Vagina (tissue), 2 donors: ENCODE measurements around the gene CNDP1. TPM values are rescaled to one million over a fixed set of nuclear protein-coding genes. Genes with fewer than 3 reads are reported as not detected.

ENCODE experiments used
- DNase-seq, 2 donors: peaks; one replicate each; pipeline ENCODE4 v3.0.0-alpha.2; 2017; ENCODE audit errors: extremely low spot score in 2 of 2
- H3K27ac ChIP-seq: fragments of 200-600 bp; sonication (generic); one replicate; pipeline ENCODE4 v1.5.1; 2019
- H3K27me3 ChIP-seq: fragments of 200-600 bp; sonication (generic); one replicate; pipeline ENCODE4 v1.5.1; 2019
- H3K36me3 ChIP-seq, 2 donors: fragments of 200-600 bp; sonication (generic); one replicate each; pipeline ENCODE4 v1.5.1; 2017 to 2019
- H3K4me1 ChIP-seq: fragments of 200-600 bp; sonication (generic); one replicate; pipeline ENCODE4 v1.5.1; 2019
- H3K4me3 ChIP-seq, 2 donors: fragments of 200-600 bp; sonication (generic); 1 replicate in 1 of 2; 2 replicates in 1 of 2; pipeline ENCODE4 v1.5.1; 2016 to 2019
- H3K9me3 ChIP-seq: fragments of 200-600 bp; sonication (generic); one replicate; pipeline ENCODE4 v1.5.1; 2019
- POLR2A ChIP-seq, 2 donors: fragments of 450-650 bp; IDR thresholded peaks; one replicate each; pipeline ENCODE4 v1.6.1; 2017; ENCODE audit warnings: antibody characterized with exemption in 2 of 2, mild to moderate bottlenecking in 2 of 2, moderate library complexity in 2 of 2
- POLR2AphosphoS5 ChIP-seq, 2 donors: sonication (generic); formaldehyde crosslinking; IDR thresholded peaks; one replicate each; pipeline ENCODE4 v1.9.0; 2017; ENCODE audit warnings: antibody characterized with exemption in 2 of 2, mild to moderate bottlenecking in 2 of 2, low read depth in 1 of 2; ENCODE audit not compliant: insufficient read depth in 1 of 2
- intact Hi-C: fragments of 100-400 bp; cut with DNase I; formaldehyde crosslinking; loops from one replicate; pipeline ENCODE4 v1.15.1; 2023
- total RNA-seq: library from RNA; depleted of rRNA; stranded (reverse); fragments of >200 nt; gene quantifications from one replicate; pipeline ENCODE4 v1.2.3, GENCODE V29; 2016
- TF ChIP-seq, protein P1 (sequence below), 3 experiments: fragments of 450-650 bp in 2 of 3; fragments of 200-600 bp in 1 of 3; sonication (generic) in 1 of 3; IDR thresholded peaks; one replicate each; pipeline ENCODE4 v1.5.1; 2017 to 2019; ENCODE audit warnings: antibody characterized with exemption in 3 of 3, mild to moderate bottlenecking in 2 of 3, moderate library complexity in 2 of 3

Gene CNDP1
- total RNA-seq, 1 donor from 2014 or later: 9.8 TPM

DNA sequence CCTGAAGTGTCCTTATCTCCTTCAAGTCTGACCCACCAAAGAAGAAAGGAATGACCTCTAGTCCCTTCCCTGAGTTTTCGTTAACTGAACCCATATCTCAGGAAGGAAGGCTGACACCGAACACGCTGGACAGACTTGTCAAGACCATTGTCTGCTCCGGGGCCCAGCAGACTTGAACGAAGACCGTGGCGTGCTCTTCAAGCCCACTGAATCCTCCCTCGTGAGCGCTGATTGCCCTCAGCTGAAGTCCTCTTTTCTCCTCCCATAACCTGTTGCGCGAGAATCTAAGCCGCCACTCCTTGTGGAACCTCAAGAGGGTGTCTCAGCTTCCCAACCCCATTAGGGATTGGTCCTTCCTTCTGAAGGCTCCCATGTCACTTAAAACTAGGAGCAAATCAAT lies 634 bp upstream of the CNDP1 start:
- intact Hi-C loops: no loop called here
- H3K36me3 ChIP-seq: no peaks in the 10 kb centered on the region
- TF ChIP-seq POLR2A (IDR thresholded peaks at IDR 0.05) (no peak), POLR2AphosphoS5 (IDR thresholded peaks at IDR 0.05; ENCODE audit: insufficient read depth in 1 of 2, low read depth in 1 of 2) (no peak)
- TF ChIP-seq, protein P1, sequence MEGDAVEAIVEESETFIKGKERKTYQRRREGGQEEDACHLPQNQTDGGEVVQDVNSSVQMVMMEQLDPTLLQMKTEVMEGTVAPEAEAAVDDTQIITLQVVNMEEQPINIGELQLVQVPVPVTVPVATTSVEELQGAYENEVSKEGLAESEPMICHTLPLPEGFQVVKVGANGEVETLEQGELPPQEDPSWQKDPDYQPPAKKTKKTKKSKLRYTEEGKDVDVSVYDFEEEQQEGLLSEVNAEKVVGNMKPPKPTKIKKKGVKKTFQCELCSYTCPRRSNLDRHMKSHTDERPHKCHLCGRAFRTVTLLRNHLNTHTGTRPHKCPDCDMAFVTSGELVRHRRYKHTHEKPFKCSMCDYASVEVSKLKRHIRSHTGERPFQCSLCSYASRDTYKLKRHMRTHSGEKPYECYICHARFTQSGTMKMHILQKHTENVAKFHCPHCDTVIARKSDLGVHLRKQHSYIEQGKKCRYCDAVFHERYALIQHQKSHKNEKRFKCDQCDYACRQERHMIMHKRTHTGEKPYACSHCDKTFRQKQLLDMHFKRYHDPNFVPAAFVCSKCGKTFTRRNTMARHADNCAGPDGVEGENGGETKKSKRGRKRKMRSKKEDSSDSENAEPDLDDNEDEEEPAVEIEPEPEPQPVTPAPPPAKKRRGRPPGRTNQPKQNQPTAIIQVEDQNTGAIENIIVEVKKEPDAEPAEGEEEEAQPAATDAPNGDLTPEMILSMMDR (IDR thresholded peaks at IDR 0.05): no peak
- no peak overlapping the region for H3K4me3 ChIP-seq
- H3K27ac ChIP-seq: no peak overlapping the region
- no peaks in the 10 kb centered on the region for H3K9me3 ChIP-seq
- no peak for DNase-seq
- H3K4me1 ChIP-seq: no peaks in the 10 kb centered on the region
- H3K27me3 ChIP-seq: no peaks in the 10 kb centered on the region

DNA sequence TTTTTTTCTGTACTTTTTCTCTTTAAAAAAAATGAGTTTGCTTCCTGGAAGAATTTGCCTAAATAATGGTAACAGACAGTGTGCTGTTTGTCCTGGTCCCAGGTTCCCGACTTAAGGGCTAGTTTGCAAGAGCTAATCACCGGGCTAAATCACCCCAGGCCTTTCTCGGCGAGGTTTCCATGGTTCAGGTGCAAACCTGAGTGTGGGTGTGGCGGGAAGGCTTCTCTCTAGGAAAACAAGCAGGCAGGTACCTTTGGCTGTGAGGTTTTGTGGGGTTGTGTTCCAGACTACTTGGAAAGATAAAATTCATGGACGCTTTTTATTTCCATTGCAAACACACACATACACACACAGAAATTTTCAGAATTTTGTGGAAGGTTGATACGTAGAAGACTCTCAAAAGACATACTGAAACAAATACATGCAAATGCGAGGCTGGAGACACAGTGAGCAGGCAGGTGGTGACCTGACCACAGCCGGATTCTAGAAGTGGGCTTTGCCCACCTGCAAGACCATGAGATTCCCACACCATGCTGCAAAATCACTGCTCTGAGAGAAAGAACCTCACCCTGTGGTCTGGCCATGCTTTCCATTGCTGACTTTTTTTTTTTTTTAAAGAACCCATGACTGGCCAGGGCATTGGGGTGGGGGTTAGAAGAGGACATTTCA lies 815 bp downstream of the CNDP1 start:
- H3K4me3 ChIP-seq: no peak overlapping the region
- no peak for DNase-seq
- no peaks in the 10 kb centered on the region for H3K4me1 ChIP-seq
- H3K9me3 ChIP-seq: no peaks in the 10 kb centered on the region
- TF ChIP-seq POLR2AphosphoS5 (IDR thresholded peaks at IDR 0.05; ENCODE audit: insufficient read depth in 1 of 2, low read depth in 1 of 2): no peak
- TF ChIP-seq, protein P1 (IDR thresholded peaks at IDR 0.05): no peak
- TF ChIP-seq POLR2A (IDR thresholded peaks at IDR 0.05): no peak
- H3K27me3 ChIP-seq: no peaks in the 10 kb centered on the region
- H3K36me3 ChIP-seq: no peaks in the 10 kb centered on the region
- H3K27ac ChIP-seq: no peak overlapping the region
- intact Hi-C loops: no loop called here

DNA sequence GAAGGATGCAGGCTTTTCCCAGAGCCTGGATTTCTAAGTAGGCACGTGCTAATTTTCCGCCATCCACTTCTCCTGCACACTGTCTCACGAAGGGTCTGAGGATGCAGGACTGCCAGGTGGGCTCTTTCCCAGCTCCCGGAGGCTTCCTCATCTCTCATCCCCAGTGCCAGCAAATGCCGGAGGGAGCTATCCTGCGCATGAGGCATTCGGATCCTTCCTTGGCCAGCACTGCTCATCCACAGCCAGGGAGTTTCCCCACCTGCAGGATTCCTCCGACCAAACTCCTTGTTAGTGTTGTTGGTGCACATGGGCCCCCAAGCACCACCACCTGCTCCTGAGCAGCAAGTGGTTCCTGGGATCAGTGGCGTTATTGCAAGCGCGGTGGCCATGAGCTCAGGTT lies 5.0 kb downstream of the CNDP1 start:
- Histone ChIP-seq H3K4me3 (no peak overlapping the region), H3K36me3 (no peaks in the 10 kb centered on the region), H3K4me1 (no peaks in the 10 kb centered on the region), H3K9me3 (no peaks in the 10 kb centered on the region), H3K27ac (no peak overlapping the region), H3K27me3 (no peaks in the 10 kb centered on the region)
- no peak for DNase-seq
- intact Hi-C loops: no loop called here
- TF ChIP-seq POLR2A (IDR thresholded peaks at IDR 0.05): no peak
- TF ChIP-seq POLR2AphosphoS5 (IDR thresholded peaks at IDR 0.05; ENCODE audit: insufficient read depth in 1 of 2, low read depth in 1 of 2): no peak
- TF ChIP-seq, protein P1 (IDR thresholded peaks at IDR 0.05): no peak

DNA sequence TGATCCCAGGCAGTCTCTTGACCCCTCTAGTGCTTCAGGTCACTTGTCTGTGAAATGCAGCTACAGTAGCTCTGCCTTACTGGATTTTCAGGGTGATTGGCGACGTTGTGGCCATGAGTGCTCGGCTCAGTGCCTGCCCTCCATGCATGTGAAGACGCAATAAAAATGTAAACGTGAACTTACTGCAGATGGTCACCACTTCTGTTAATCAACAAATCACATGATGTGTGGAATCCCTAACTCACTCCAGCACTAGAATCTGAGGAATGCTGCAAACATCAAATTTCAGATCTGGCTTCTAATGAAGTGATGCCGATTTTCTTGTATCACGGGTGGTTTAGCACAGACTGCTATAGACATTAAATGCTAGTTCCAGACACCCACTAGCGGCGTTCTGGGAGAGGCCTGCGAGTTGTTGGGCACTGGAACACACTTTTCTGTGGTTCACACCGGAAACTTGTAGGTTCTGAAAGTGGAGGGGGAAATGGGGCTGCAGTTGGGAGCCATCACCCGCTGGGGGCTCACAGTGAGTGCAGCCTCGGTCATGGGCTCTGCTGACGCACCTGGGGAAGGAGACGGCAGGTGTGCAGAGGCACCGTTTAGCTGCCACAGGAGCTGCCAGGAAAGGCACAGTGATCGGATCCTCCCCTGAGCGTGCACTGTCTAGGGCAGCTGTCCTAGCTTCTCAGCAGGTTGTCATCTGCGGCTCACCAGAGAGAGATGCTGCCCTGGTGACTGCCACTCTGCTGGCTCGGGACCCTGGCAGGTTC lies 6.5 kb downstream of the CNDP1 start:
- Histone ChIP-seq H3K27ac (no peak overlapping the region), H3K27me3 (no peaks in the 10 kb centered on the region), H3K4me3 (no peak overlapping the region), H3K9me3 (no peaks in the 10 kb centered on the region), H3K4me1 (no peaks in the 10 kb centered on the region), H3K36me3 (no peaks in the 10 kb centered on the region)
- TF ChIP-seq POLR2A (IDR thresholded peaks at IDR 0.05): no peak
- TF ChIP-seq, protein P1 (IDR thresholded peaks at IDR 0.05): no peak
- TF ChIP-seq POLR2AphosphoS5 (IDR thresholded peaks at IDR 0.05; ENCODE audit: insufficient read depth in 1 of 2, low read depth in 1 of 2): no peak
- DNase-seq: no peak
- intact Hi-C loops: loop anchor here (5.0 kb wide), 1 partner anchor 189 kb away; no protein-coding TSS in a partner anchor
